Measurements from ENCODE around the gene FLT4.
"Not testable (repeated sequence)": the region's sequence is repeated elsewhere in the genome, so short reads cannot be mapped to it uniquely, and the experiment has no call there.

The FLT4 gene

GRCh38 chr5:180684623-180685161 is 35.3 kb upstream of the FLT4 start:
- WGBS (ENCODE audit: insufficient coverage, insufficient read length): no CpG with 5 or more reads among the region's 15 CpGs

GRCh38 chr5:180683220-180683922 is 34.0 kb upstream of the FLT4 start:
- Histone ChIP-seq H3K4me1 (ENCODE audit: control insufficient read depth, insufficient read depth, low read length) (no peaks in the 10 kb centered on the region), H3K27ac (ENCODE audit: low read length) (no peak overlapping the region), H3K27me3 (ENCODE audit: control insufficient read depth, insufficient read depth, low read length) (no peaks in the 10 kb centered on the region), H3K9me3 (ENCODE audit: control insufficient read depth, insufficient read depth, low read length) (peaks cover 1% of the 10 kb centered on the region; the same call in 1 of the 2 replicates), H3K4me3 (ENCODE audit: low read length) (no peak overlapping the region), H3K36me3 (ENCODE audit: control insufficient read depth, insufficient read depth, low read length) (no peaks in the 10 kb centered on the region)
- no CpG with 5 or more reads among the region's 6 CpGs for WGBS (ENCODE audit: insufficient coverage, insufficient read length)
- no peak for DNase-seq (ENCODE audit: low read depth, low spot score)

More at GRCh38 chr5:180684623-180685161, 35.3 kb upstream of the FLT4 start:
- H3K27me3 ChIP-seq (ENCODE audit: control insufficient read depth, insufficient read depth, low read length): no peaks in the 10 kb centered on the region
- DNase-seq (ENCODE audit: low read depth, low spot score): no peak
- no peaks in the 10 kb centered on the region for H3K36me3 ChIP-seq (ENCODE audit: control insufficient read depth, insufficient read depth, low read length)
- no peak overlapping the region for H3K27ac ChIP-seq (ENCODE audit: low read length)
- H3K4me1 ChIP-seq (ENCODE audit: control insufficient read depth, insufficient read depth, low read length): no peaks in the 10 kb centered on the region
- H3K9me3 ChIP-seq (ENCODE audit: control insufficient read depth, insufficient read depth, low read length): peaks cover 1% of the 10 kb centered on the region; the same call in 1 of the 2 replicates
- no peak overlapping the region for H3K4me3 ChIP-seq (ENCODE audit: low read length)

- H3K9me3 ChIP-seq (ENCODE audit: control insufficient read depth, insufficient read depth, low read length): peaks cover 1% of the 10 kb centered on the region; the same call in 1 of the 2 replicates
- H3K27ac ChIP-seq (ENCODE audit: low read length): no peak overlapping the region
- no peak overlapping the region for H3K4me3 ChIP-seq (ENCODE audit: low read length)
- no peaks in the 10 kb centered on the region for H3K36me3 ChIP-seq (ENCODE audit: control insufficient read depth, insufficient read depth, low read length)
- WGBS (ENCODE audit: insufficient coverage, insufficient read length): no CpG with 5 or more reads among the region's 8 CpGs
- DNase-seq (ENCODE audit: low read depth, low spot score): no peak
- no peaks in the 10 kb centered on the region for H3K27me3 ChIP-seq (ENCODE audit: control insufficient read depth, insufficient read depth, low read length)
- no peaks in the 10 kb centered on the region for H3K4me1 ChIP-seq (ENCODE audit: control insufficient read depth, insufficient read depth, low read length)
Observed at GRCh38 chr5:180682560-180682959, 33.2 kb upstream of the FLT4 start.

GRCh38 chr5:180682008-180682407 is 32.6 kb upstream of the FLT4 start:
- H3K36me3 ChIP-seq (ENCODE audit: control insufficient read depth, insufficient read depth, low read length); H3K27ac ChIP-seq (ENCODE audit: low read length); H3K4me1 ChIP-seq (ENCODE audit: control insufficient read depth, insufficient read depth, low read length); H3K9me3 ChIP-seq (ENCODE audit: control insufficient read depth, insufficient read depth, low read length); DNase-seq (ENCODE audit: low read depth, low spot score); H3K4me3 ChIP-seq (ENCODE audit: low read length); H3K27me3 ChIP-seq (ENCODE audit: control insufficient read depth, insufficient read depth, low read length): not testable (repeated sequence)
- no CpG with 5 or more reads among the region's 12 CpGs for WGBS (ENCODE audit: insufficient coverage, insufficient read length)

GRCh38 chr5:180678319-180678718 is 28.9 kb upstream of the FLT4 start:
- not testable (repeated sequence) for H3K9me3 ChIP-seq (ENCODE audit: control insufficient read depth, insufficient read depth, low read length); DNase-seq (ENCODE audit: low read depth, low spot score); H3K4me1 ChIP-seq (ENCODE audit: control insufficient read depth, insufficient read depth, low read length); H3K4me3 ChIP-seq (ENCODE audit: low read length); H3K27ac ChIP-seq (ENCODE audit: low read length); H3K36me3 ChIP-seq (ENCODE audit: control insufficient read depth, insufficient read depth, low read length)
- H3K27me3 ChIP-seq (ENCODE audit: control insufficient read depth, insufficient read depth, low read length): peaks cover 15% of the 10 kb centered on the region
- WGBS (ENCODE audit: insufficient coverage, insufficient read length): no CpG with 5 or more reads among the region's 10 CpGs

- H3K27me3 ChIP-seq (ENCODE audit: control insufficient read depth, insufficient read depth, low read length): peaks cover 17% of the 10 kb centered on the region
- DNase-seq (ENCODE audit: low read depth, low spot score): no peak
- peaks cover 1% of the 10 kb centered on the region for H3K9me3 ChIP-seq (ENCODE audit: control insufficient read depth, insufficient read depth, low read length)
- H3K4me1 ChIP-seq (ENCODE audit: control insufficient read depth, insufficient read depth, low read length): no peaks in the 10 kb centered on the region; the same call in 1 of the 2 replicates
- H3K36me3 ChIP-seq (ENCODE audit: control insufficient read depth, insufficient read depth, low read length): no peaks in the 10 kb centered on the region
- no CpG with 5 or more reads among the region's 14 CpGs for WGBS (ENCODE audit: insufficient coverage, insufficient read length)
- no peak overlapping the region for H3K27ac ChIP-seq (ENCODE audit: low read length)
- no peak overlapping the region for H3K4me3 ChIP-seq (ENCODE audit: low read length)
Observed at GRCh38 chr5:180675036-180675635, 25.7 kb upstream of the FLT4 start.

GRCh38 chr5:180674090-180674475 is 24.7 kb upstream of the FLT4 start:
- DNase-seq (ENCODE audit: low read depth, low spot score); H3K9me3 ChIP-seq (ENCODE audit: control insufficient read depth, insufficient read depth, low read length); H3K27ac ChIP-seq (ENCODE audit: low read length); H3K36me3 ChIP-seq (ENCODE audit: control insufficient read depth, insufficient read depth, low read length); H3K4me1 ChIP-seq (ENCODE audit: control insufficient read depth, insufficient read depth, low read length): not testable (repeated sequence)
- Histone ChIP-seq H3K27me3 (ENCODE audit: control insufficient read depth, insufficient read depth, low read length) (peaks cover 17% of the 10 kb centered on the region), H3K4me3 (ENCODE audit: low read length) (peak overlapping the region; percentile 30)
- no CpG with 5 or more reads among the region's 23 CpGs for WGBS (ENCODE audit: insufficient coverage, insufficient read length)

- Histone ChIP-seq H3K36me3 (ENCODE audit: control insufficient read depth, insufficient read depth, low read length) (no peaks in the 10 kb centered on the region), H3K27ac (ENCODE audit: low read length) (no peak overlapping the region), H3K27me3 (ENCODE audit: control insufficient read depth, insufficient read depth, low read length) (peaks cover 17% of the 10 kb centered on the region), H3K9me3 (ENCODE audit: control insufficient read depth, insufficient read depth, low read length) (no peaks in the 10 kb centered on the region; the same call in 1 of the 2 replicates), H3K4me1 (ENCODE audit: control insufficient read depth, insufficient read depth, low read length) (peaks cover 2% of the 10 kb centered on the region; the same call in 1 of the 2 replicates), H3K4me3 (ENCODE audit: low read length) (peak overlapping the region; percentile 30)
- no peak for DNase-seq (ENCODE audit: low read depth, low spot score)
- WGBS (ENCODE audit: insufficient coverage, insufficient read length): no CpG with 5 or more reads among the region's 64 CpGs
Observed at GRCh38 chr5:180673371-180674089, 24.1 kb upstream of the FLT4 start.

GRCh38 chr5:180671958-180672524 is 22.6 kb upstream of the FLT4 start:
- H3K27ac ChIP-seq (ENCODE audit: low read length); H3K9me3 ChIP-seq (ENCODE audit: control insufficient read depth, insufficient read depth, low read length); H3K4me1 ChIP-seq (ENCODE audit: control insufficient read depth, insufficient read depth, low read length); DNase-seq (ENCODE audit: low read depth, low spot score); H3K36me3 ChIP-seq (ENCODE audit: control insufficient read depth, insufficient read depth, low read length); H3K4me3 ChIP-seq (ENCODE audit: low read length): not testable (repeated sequence)
- WGBS (ENCODE audit: insufficient coverage, insufficient read length): no CpG with 5 or more reads among the region's 13 CpGs
- H3K27me3 ChIP-seq (ENCODE audit: control insufficient read depth, insufficient read depth, low read length): peaks cover 17% of the 10 kb centered on the region

Measured in iPS DF 6.9 (cell line).